ENCODE data around the gene MAP4K3.

Gene MAP4K3

GRCh38 chr2:39234754-39235153 lies 202.3 kb downstream of the MAP4K3 start:
- no peak for FAIRE-seq

- no peak for FAIRE-seq
Measured at GRCh38 chr2:39232141-39232540, 204.9 kb downstream of the MAP4K3 start.

- no peak for FAIRE-seq
Measured at GRCh38 chr2:39228413-39229209, 208.5 kb downstream of the MAP4K3 start.

- FAIRE-seq: peak; percentile 80
Measured at GRCh38 chr2:39227628-39228412, 209.3 kb downstream of the MAP4K3 start.

GRCh38 chr2:39225567-39225966 lies 211.5 kb downstream of the MAP4K3 start:
- no peak for FAIRE-seq

GRCh38 chr2:39223909-39224308 lies 213.2 kb downstream of the MAP4K3 start:
- no peak for FAIRE-seq

- no peak for FAIRE-seq
Measured at GRCh38 chr2:39221459-39221858, 215.6 kb downstream of the MAP4K3 start.

GRCh38 chr2:39220136-39220535 lies 216.9 kb downstream of the MAP4K3 start:
- no peak for FAIRE-seq

GRCh38 chr2:39218391-39218790 lies 218.7 kb downstream of the MAP4K3 start:
- FAIRE-seq: no peak

GRCh38 chr2:39217192-39217550 lies 219.9 kb downstream of the MAP4K3 start:
- no peak for FAIRE-seq

- FAIRE-seq: no peak
Measured at GRCh38 chr2:39216346-39217191, 220.5 kb downstream of the MAP4K3 start.

- no peak for FAIRE-seq
Measured at GRCh38 chr2:39215545-39215944, 221.5 kb downstream of the MAP4K3 start.

GRCh38 chr2:39213015-39213414 lies 224.1 kb downstream of the MAP4K3 start:
- no peak for FAIRE-seq

GRCh38 chr2:39210846-39211245 lies 226.2 kb downstream of the MAP4K3 start:
- FAIRE-seq: no peak

- FAIRE-seq: no peak
Measured at GRCh38 chr2:39203382-39203781, 233.7 kb downstream of the MAP4K3 start.

GRCh38 chr2:39202639-39203369 lies 234.3 kb downstream of the MAP4K3 start:
- FAIRE-seq: no peak
